ENCODE measurements around the gene FOXP1.

The FOXP1 gene

DNA sequence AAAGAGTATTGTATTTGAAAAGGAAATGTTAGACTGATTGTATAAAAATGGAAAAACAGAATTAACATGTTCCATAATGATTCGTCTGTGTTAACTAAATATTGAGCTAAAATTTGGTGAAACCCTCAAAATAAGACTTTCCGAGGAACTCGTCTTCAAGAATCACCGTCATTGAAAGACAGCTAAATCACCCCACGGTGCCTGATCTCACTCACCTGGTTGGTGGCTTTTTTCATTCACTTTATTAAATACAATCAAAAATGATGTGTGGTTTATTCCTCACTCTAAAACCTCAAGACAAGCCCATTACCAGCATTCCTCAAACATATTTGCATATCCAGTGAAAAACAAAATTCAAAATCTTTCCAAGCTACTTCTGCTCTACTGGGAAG, 153.9 kb downstream of the FOXP1 start:
- DNase-seq (ENCODE audit: low read depth in 2 of 2): no peak

DNA sequence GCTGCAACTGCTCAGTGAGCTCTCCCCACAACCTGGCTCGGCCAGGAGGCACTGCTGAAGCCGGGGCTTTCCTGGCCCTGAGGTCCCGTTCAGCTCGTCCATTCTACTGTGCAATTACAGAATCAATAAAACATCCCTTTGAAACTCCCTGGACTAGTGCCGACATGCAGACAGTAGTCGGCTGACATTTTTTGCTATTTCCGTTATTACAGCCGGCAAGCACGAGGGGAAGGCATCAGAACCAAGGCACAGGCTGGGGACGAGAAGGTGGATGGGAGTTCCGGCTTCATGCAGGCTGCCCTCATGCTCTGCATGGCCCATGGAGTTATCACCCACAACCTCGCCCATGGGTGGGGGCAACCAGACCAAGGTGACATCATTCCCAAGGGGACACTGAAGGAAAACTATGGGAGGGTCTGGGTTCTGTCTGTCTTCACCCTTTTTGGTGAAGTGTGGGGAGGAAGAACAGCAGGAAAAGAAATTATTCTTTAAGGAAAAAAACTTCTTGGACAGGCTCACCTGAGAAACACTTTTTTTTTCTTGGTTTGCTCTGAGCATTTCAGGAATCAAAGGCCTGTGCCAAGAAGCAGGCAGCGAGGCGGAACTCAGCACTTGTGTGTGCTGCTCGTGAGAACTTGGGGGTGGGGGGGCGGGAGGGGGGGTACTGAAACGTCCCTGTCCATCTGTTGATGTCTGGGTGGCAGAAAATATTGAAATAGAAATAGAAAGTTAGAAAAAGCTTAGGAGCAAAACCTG, 154.5 kb downstream of the FOXP1 start:
- peak in 1 of 2 experiments; percentile 40 for DNase-seq (ENCODE audit: low read depth in 2 of 2)

- DNase-seq (ENCODE audit: low read depth in 2 of 2): peak; percentile 78 to 83
These were observed 157.9 kb downstream of the FOXP1 start for GRCh38 chr3:71425491-71426071.

DNA sequence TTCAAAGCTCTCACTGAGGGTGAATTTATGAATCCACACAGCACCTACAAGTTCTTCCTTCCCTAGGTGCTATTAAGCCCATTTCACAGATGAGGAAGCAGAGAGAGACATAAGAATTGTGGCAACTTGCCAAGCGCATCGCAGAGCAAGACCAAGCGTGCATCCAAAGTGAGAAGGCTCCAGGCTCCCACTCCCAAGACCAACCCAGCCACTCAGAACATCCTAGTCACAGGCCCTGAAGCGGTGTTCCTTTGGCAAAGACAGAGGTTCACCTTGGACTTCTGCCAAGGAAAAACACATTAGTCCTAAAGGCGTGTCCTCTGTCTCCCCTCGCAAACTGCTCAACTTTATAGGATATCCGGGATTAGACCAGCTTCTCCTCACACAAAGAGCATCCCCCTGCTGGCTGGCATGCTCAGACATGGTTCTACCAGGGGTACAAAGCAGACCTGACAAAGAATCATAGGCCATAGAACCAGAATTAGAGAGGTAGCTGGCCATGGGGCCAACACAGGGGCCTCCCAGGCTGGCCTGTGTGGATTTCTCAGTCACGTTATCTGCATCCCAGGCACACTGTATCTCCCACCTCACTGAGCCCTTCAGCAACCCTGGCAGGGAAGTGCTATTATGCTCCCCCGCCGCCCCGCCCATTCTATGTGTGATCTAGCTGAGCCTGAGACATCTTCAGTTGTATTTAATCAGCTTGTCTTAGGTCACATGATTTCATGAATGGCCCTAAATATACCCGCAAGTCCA, 160.2 kb downstream of the FOXP1 start:
- DNase-seq (ENCODE audit: low read depth in 2 of 2): no peak

DNA sequence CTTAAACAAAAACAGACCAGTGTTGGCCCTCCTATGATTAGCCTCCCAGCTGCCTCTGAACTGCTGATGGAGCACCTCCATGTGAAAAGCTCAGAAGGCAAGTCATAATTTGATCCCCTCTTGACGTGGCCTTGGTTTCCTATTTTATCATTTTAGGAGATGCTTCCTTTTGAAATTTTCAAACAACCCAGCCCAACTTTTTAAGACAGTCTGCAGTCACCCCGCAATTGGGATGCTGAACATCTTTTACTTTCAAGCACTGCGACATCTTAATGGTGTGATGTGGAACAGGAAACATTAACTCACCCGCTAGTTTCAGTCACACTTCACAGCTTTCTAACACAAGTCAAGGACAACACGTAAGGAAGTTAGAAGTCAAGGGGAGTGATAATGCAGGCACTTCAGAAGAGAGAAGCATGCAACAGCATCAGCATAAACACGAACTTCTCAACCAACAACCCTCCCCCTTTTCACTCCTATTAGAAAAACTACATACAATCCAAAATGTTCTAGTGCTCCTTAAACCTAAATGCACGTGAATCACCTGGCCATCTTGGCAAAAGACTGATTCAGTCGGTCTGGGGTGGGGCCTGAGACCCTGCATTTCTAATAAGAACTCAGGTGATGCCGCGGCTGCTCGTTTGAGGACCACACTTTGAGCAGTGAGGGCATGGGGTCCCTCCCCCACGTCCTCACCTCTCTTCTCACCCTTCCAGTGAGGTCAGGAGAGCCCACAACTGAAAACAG, 161.5 kb downstream of the FOXP1 start:
- no peak for DNase-seq (ENCODE audit: low read depth in 2 of 2)

DNA sequence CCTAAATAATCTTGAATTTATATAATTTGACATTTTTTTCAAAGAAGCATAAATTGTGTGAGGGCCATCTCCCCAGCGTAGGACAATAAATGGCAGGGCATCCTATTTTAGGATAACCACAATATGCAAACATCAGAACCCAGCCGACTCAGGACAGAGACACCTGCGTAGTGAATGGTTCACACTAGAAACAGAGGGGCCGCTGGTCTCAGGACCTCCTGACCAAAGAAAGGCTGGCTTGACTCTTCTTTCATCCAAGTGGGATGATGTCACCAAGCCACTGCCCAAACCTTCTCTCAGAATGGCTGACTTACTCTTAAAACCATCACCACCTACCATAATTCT, 162.1 kb downstream of the FOXP1 start:
- DNase-seq (ENCODE audit: low read depth in 2 of 2): no peak

- no peak for DNase-seq (ENCODE audit: low read depth in 2 of 2)
These were observed 164.2 kb downstream of the FOXP1 start for GRCh38 chr3:71419369-71419768.

DNA sequence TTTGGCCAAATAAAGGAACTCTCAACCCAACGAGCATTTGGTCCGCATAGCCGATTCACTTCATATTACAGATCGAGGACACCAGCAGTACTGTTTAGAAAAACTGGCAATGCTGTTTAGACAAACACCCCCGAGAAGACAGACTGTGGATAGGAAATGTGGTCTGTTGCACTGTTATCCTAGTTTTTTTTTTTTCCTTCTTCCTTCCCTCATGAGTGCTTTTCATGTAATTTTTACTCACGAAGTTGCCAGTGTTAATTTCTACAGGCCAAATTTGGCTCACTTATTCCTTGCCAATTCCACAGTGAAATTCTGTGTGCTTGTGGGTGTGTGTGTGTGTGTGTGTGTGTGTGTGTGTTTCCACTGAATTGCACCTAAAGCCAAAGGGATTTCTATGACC, 165.7 kb downstream of the FOXP1 start:
- no peak for DNase-seq (ENCODE audit: low read depth in 2 of 2)

GRCh38 chr3:71416876-71417275, 166.7 kb downstream of the FOXP1 start:
- no peak for DNase-seq (ENCODE audit: low read depth in 2 of 2)

GRCh38 chr3:71415681-71416122, 167.8 kb downstream of the FOXP1 start:
- DNase-seq (ENCODE audit: low read depth in 2 of 2): no peak

- DNase-seq (ENCODE audit: low read depth in 2 of 2): no peak
These were observed 169.2 kb downstream of the FOXP1 start for GRCh38 chr3:71414189-71414927.

- DNase-seq (ENCODE audit: low read depth in 2 of 2): no peak
These were observed 170.0 kb downstream of the FOXP1 start for GRCh38 chr3:71413572-71413971.

DNA sequence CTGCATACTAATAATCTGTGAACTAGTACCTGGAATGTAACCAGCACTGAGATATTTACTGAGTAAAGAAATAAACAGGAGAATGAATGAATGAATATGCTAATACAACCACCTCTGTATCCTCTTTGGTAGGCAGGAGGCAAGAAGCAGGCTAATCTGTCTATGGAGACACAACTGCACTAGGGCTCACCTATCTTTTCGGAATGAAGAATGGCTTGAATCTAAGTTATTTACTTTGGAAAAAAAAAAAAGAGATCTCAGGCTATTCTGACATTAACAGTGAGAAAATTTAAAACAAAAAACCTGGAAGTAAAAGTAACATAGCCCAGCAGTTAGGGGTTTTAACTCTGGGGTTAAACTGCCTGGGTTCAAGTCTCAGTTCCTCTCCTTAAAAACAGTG, 174.2 kb downstream of the FOXP1 start:
- DNase-seq (ENCODE audit: low read depth in 2 of 2): no peak

DNA sequence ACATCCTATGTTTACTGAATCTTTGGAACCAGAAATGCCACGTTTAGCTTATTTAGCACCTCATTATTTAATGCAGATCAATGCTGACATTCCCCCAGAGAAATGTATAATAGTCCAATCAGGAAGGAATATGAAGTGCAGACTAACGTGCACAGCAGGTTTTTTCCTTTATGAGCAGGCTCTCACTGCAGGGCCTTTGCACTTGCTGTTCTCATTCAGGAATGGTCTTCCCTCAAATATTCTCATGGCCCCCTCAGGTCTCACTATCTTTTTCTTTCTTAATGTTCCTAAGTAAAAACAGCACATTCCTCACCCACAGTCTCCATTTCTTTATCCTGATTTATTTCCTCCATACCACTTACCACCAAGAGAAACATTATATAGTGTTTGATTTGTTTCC, 174.6 kb downstream of the FOXP1 start:
- no peak for DNase-seq (ENCODE audit: low read depth in 2 of 2)

DNA sequence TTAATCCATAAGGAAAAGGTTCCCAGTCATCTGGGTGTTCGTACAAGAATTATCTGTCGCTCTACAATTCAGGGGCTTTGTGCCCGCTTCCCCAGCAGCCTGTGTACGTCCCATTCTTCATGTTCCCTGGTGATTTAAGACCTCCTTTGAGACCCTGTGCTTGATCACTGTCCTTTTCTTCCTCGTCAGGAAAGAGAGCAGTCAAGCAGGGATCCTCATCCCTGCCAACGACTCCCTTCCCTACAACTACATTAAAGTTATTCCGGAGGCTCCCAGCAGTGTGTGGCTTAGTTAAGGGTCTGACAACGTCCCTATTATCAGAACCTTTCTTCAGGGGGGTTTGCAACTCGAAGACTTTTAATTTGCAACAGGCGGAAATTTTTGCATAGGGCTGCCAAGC, 175.7 kb downstream of the FOXP1 start:
- DNase-seq (ENCODE audit: low read depth in 2 of 2): no peak

GRCh38 chr3:71406972-71407810, 176.3 kb downstream of the FOXP1 start:
- peak in 1 of 2 experiments; percentile 50 for DNase-seq (ENCODE audit: low read depth in 2 of 2)

- DNase-seq (ENCODE audit: low read depth in 2 of 2): no peak
These were observed 180.6 kb downstream of the FOXP1 start for GRCh38 chr3:71402911-71403310.

- no peak for DNase-seq (ENCODE audit: low read depth in 2 of 2)
These were observed 181.2 kb downstream of the FOXP1 start for GRCh38 chr3:71402280-71402679.

GRCh38 chr3:71401695-71402231, 181.8 kb downstream of the FOXP1 start:
- no peak for DNase-seq (ENCODE audit: low read depth in 2 of 2)

DNA sequence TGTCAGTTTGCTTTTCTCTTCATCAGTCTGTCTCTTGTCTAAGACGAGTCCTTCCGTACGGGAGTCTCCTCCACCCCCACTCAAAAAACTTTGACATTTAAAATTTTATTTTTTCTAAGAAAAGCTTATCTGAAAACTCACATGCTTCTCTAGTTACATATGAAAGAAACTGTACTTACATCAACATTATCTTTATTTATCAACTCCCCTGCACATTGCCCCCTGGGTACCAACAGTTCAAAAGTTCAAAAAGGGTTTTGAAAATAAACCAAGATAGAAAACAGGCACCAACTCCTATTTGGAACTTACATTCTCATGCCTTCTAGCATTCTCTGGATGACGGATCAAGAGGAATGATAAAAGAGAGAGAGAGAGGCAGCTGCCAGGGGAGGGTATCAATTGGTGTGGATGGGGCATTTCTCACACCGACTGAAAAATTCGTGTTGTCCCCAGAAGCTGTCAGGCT, 182.5 kb downstream of the FOXP1 start:
- DNase-seq (ENCODE audit: low read depth in 2 of 2): no peak
